SU-DHL-6 (cell line): ENCODE measurements around the gene TESMIN.

Experiments used
- H2AFZ ChIP-seq: fragments of 200-600 bp; sonication (generic); 2 replicates; pipeline ENCODE4 v1.6.1; 2014; ENCODE audit warnings: low read depth, mild to moderate bottlenecking, moderate library complexity, mixed read lengths, antibody characterized with exemption, low read length; ENCODE audit not compliant: severe bottlenecking
- H3F3A ChIP-seq: fragments of 200-600 bp; shearing (Covaris generic); 2 replicates; pipeline ENCODE4 v1.6.0; 2016; ENCODE audit warnings: antibody characterized with exemption, mild to moderate bottlenecking; ENCODE audit not compliant: insufficient read depth
- H3K27ac ChIP-seq: fragments of 200-600 bp; sonication (generic); 2 replicates; pipeline ENCODE4 v1.5.1; 2016; ENCODE audit warnings: low read depth, mild to moderate bottlenecking, low read length, moderate library complexity, mixed read lengths
- H3K27me3 ChIP-seq: fragments of 200-600 bp; sonication (generic), shearing (Covaris generic); 2 replicates; pipeline ENCODE4 v1.6.0; 2014; ENCODE audit warnings: mild to moderate bottlenecking, low read length
- H3K36me3 ChIP-seq: fragments of 200-600 bp; sonication (generic); 2 replicates; pipeline ENCODE4 v1.6.1; 2014; ENCODE audit warnings: mild to moderate bottlenecking, low read length, mixed read lengths
- H3K4me2 ChIP-seq: fragments of 300-600, 200-600 bp; shearing (Covaris generic), sonication (generic); 2 replicates; pipeline ENCODE4 v1.6.0; 2014; ENCODE audit warnings: low read length, low read depth, mild to moderate bottlenecking; ENCODE audit not compliant: poor library complexity, severe bottlenecking
- H3K4me3 ChIP-seq: fragments of 200-600 bp; sonication (generic); 2 replicates; pipeline ENCODE4 v1.5.1; 2014; ENCODE audit warnings: antibody characterized with exemption, low read length, mild to moderate bottlenecking, mixed read lengths; ENCODE audit not compliant: insufficient read depth, poor library complexity, severe bottlenecking
- H3K79me2 ChIP-seq: fragments of 200-600 bp; sonication (generic); 2 replicates; pipeline ENCODE4 v1.6.1; 2014; ENCODE audit warnings: mild to moderate bottlenecking, low read length, moderate library complexity; ENCODE audit not compliant: insufficient read depth
- H3K9ac ChIP-seq: fragments of 200-600 bp; sonication (generic); 2 replicates; pipeline ENCODE4 v1.7.0; 2014; ENCODE audit warnings: mild to moderate bottlenecking, low read length
- H3K9me2 ChIP-seq: fragments of 200-600 bp; sonication (generic); replicated peaks from 2 replicates; pipeline ENCODE4 v1.6.1; 2014; ENCODE audit warnings: low read length; ENCODE audit not compliant: insufficient read depth
- H3K9me3 ChIP-seq: fragments of 200-600 bp; sonication (generic); 2 replicates; pipeline ENCODE4 v1.6.1; 2014; ENCODE audit warnings: low read length, mixed read lengths; ENCODE audit not compliant: insufficient read depth
- H4K20me1 ChIP-seq: fragments of 200-600 bp; sonication (generic); 2 replicates; pipeline ENCODE4 v1.6.1; 2014; ENCODE audit warnings: low read depth, mild to moderate bottlenecking, antibody characterized with exemption, low read length, moderate library complexity, mixed read lengths
- CTCF ChIP-seq: fragments of 200-600 bp; sonication (generic); IDR thresholded peaks from one replicate; pipeline ENCODE4 v1.5.1; 2017; ENCODE audit warnings: antibody characterized with exemption, mild to moderate bottlenecking, low read length, moderate library complexity; ENCODE audit not compliant: insufficient read depth, poor library complexity, severe bottlenecking
- EZH2phosphoT487 ChIP-seq: fragments of 200-600 bp; sonication (generic), shearing (Covaris generic); conservative IDR thresholded peaks from 2 replicates; pipeline ENCODE4 v1.6.1; 2018; ENCODE audit warnings: mild to moderate bottlenecking, antibody characterized with exemption, low read length, moderate library complexity, mixed read lengths

The TESMIN gene

GRCh38 chr11:68711114-68711513 lies 40.2 kb downstream of the TESMIN start:
- Histone ChIP-seq H3K27me3 (no peaks in the 10 kb centered on the region), H3K9me3 (no peaks in the 10 kb centered on the region), H4K20me1 (no peaks in the 10 kb centered on the region), H3K36me3 (no peaks in the 10 kb centered on the region), H3K9ac (no peak overlapping the region), H3K4me2 (no peak overlapping the region), H3K79me2 (no peaks in the 10 kb centered on the region), H3K27ac (no peak overlapping the region), H3F3A (no peaks in the 10 kb centered on the region), H3K4me3 (no peak overlapping the region), H3K9me2 (no peaks in the 10 kb centered on the region), H2AFZ (no peak overlapping the region)
- no peak for TF ChIP-seq EZH2phosphoT487
- no peak for TF ChIP-seq CTCF

- Histone ChIP-seq H3K79me2 (no peaks in the 10 kb centered on the region), H3K9me3 (no peaks in the 10 kb centered on the region), H3K4me2 (no peak overlapping the region), H3K27me3 (no peaks in the 10 kb centered on the region), H3K9me2 (no peaks in the 10 kb centered on the region), H3K9ac (no peak overlapping the region), H2AFZ (no peak overlapping the region), H3K4me3 (no peak overlapping the region), H3K36me3 (no peaks in the 10 kb centered on the region), H4K20me1 (no peaks in the 10 kb centered on the region), H3K27ac (no peak overlapping the region), H3F3A (no peaks in the 10 kb centered on the region)
- TF ChIP-seq EZH2phosphoT487 (no peak), CTCF (no peak)
Measured at GRCh38 chr11:68710409-68710808, 40.9 kb downstream of the TESMIN start.

GRCh38 chr11:68709062-68709461 lies 42.3 kb downstream of the TESMIN start:
- Histone ChIP-seq H3K9me2 (no peaks in the 10 kb centered on the region), H3K4me3 (no peak overlapping the region), H3F3A (no peaks in the 10 kb centered on the region), H2AFZ (no peak overlapping the region), H4K20me1 (no peaks in the 10 kb centered on the region), H3K27me3 (no peaks in the 10 kb centered on the region), H3K9me3 (no peaks in the 10 kb centered on the region), H3K4me2 (no peak overlapping the region), H3K27ac (no peak overlapping the region), H3K9ac (no peak overlapping the region), H3K36me3 (no peaks in the 10 kb centered on the region), H3K79me2 (no peaks in the 10 kb centered on the region)
- TF ChIP-seq CTCF (no peak), EZH2phosphoT487 (no peak)

GRCh38 chr11:68707527-68707926 lies 43.8 kb downstream of the TESMIN start:
- H3K4me3 ChIP-seq = no peak overlapping the region
- H3K27ac ChIP-seq = no peak overlapping the region
- no peak for TF ChIP-seq CTCF
- no peak for TF ChIP-seq EZH2phosphoT487
- no peak overlapping the region for H3K4me2 ChIP-seq
- no peaks in the 10 kb centered on the region for H3K79me2 ChIP-seq
- H3F3A ChIP-seq = no peaks in the 10 kb centered on the region
- no peak overlapping the region for H3K9ac ChIP-seq
- no peaks in the 10 kb centered on the region for H4K20me1 ChIP-seq
- no peaks in the 10 kb centered on the region for H3K27me3 ChIP-seq
- no peaks in the 10 kb centered on the region for H3K9me2 ChIP-seq
- H2AFZ ChIP-seq = no peak overlapping the region
- H3K9me3 ChIP-seq = no peaks in the 10 kb centered on the region
- no peaks in the 10 kb centered on the region for H3K36me3 ChIP-seq
